Neural crest cell (in vitro differentiated cells): ENCODE data around the gene KIF22. TPM values are rescaled to one million over a fixed set of nuclear protein-coding genes. Genes with fewer than 3 reads are reported as not detected.

ENCODE experiments used
- DNase-seq: peaks from one replicate; pipeline ENCODE4 v3.0.0; 2021; ENCODE audit warnings: low read depth, mixed read lengths, low spot score
- H3K27ac Mint-ChIP-seq: one replicate; pipeline ENCODE4 v1.8.0; 2021; ENCODE audit warnings: mild to moderate bottlenecking, mixed read lengths; ENCODE audit not compliant: unreplicated experiment
- H3K27me3 Mint-ChIP-seq: 2 replicates; pipeline ENCODE4 v1.8.0; 2021; ENCODE audit warnings: low read depth, mild to moderate bottlenecking, mixed read lengths
- H3K36me3 Mint-ChIP-seq: 2 replicates; pipeline ENCODE4 v1.8.0; 2021; ENCODE audit warnings: low read depth, mild to moderate bottlenecking, mixed read lengths
- H3K4me1 Mint-ChIP-seq: 2 replicates; pipeline ENCODE4 v1.8.0; 2021; ENCODE audit warnings: mixed read lengths
- H3K4me3 Mint-ChIP-seq: one replicate; pipeline ENCODE4 v1.8.0; 2021; ENCODE audit warnings: mild to moderate bottlenecking, mixed read lengths
- H3K9me3 Mint-ChIP-seq: 2 replicates; pipeline ENCODE4 v1.8.0; 2021; ENCODE audit warnings: mixed read lengths
- total RNA-seq: library from RNA; stranded (reverse); gene quantifications from 2 replicates; pipeline ENCODE4 v1.2.1, GENCODE V29; 2021
- TF ChIP-seq, protein P1 (sequence below): fragments of 200-600 bp; sonication (generic); conservative IDR thresholded peaks from 2 replicates; pipeline ENCODE4 v1.5.0; 2021; ENCODE audit warnings: antibody characterized with exemption, mild to moderate bottlenecking

The KIF22 gene
- total RNA-seq, 1 donor from 2014 or later: 173 TPM

DNA sequence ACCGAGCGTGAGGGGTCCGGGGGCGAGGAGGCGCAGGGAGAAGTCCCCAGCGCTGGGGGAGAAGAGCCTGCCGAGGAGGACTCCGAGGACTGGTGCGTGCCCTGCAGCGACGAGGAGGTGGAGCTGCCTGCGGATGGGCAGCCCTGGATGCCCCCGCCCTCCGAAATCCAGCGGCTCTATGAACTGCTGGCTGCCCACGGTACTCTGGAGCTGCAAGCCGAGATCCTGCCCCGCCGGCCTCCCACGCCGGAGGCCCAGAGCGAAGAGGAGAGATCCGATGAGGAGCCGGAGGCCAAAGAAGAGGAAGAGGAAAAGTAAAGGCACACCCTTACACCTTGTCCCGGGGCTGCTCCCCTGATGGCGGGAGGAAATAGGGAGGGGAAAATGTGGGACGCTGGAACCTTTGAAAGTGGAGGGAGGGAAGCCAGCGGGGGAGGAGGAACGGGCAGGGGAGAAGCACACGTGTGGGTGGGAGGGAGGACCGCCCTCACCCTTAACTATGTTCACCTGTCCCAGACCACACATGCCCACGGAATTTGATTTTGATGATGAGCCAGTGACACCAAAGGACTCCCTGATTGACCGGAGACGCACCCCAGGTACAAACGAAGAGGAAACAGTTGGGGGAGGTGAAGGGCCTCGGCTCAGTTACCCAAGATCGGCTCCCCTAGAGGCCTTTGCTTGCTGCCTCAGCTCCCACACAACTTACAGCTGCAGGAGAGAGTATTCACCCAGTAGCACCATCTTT, 26.3 kb downstream of the KIF22 start:
- peaks cover 70% of the 10 kb centered on the region for H3K4me1 Mint-ChIP-seq
- DNase-seq: peak; percentile 42

DNA sequence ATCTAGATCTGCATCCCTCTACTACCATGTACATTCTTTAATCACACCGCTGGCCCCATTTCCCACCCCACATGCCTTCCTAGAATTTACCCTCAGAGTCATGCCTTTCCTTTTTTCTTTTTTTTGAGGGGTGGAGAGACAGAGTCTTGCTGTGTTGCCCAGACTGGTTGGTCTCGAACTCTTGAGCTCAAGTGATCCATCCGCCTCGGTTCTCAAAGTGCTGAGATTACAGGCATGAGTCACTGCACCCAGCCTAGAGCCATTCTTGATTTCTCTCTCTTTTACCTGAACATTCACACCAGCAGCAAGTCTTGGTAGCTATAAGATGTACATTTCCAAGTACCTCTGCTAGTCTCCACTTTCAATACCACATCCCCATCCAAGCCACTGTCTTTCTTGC, 27.5 kb downstream of the KIF22 start:
- H3K9me3 Mint-ChIP-seq: no peaks in the 10 kb centered on the region
- H3K36me3 Mint-ChIP-seq: peaks cover 11% of the 10 kb centered on the region
- TF ChIP-seq, protein P1, sequence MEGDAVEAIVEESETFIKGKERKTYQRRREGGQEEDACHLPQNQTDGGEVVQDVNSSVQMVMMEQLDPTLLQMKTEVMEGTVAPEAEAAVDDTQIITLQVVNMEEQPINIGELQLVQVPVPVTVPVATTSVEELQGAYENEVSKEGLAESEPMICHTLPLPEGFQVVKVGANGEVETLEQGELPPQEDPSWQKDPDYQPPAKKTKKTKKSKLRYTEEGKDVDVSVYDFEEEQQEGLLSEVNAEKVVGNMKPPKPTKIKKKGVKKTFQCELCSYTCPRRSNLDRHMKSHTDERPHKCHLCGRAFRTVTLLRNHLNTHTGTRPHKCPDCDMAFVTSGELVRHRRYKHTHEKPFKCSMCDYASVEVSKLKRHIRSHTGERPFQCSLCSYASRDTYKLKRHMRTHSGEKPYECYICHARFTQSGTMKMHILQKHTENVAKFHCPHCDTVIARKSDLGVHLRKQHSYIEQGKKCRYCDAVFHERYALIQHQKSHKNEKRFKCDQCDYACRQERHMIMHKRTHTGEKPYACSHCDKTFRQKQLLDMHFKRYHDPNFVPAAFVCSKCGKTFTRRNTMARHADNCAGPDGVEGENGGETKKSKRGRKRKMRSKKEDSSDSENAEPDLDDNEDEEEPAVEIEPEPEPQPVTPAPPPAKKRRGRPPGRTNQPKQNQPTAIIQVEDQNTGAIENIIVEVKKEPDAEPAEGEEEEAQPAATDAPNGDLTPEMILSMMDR: no peak
- H3K4me1 Mint-ChIP-seq: peaks cover 64% of the 10 kb centered on the region
- H3K4me3 Mint-ChIP-seq: peak overlapping the region; percentile 83
- H3K27ac Mint-ChIP-seq: peak overlapping the region; percentile 51
- peaks cover 4% of the 10 kb centered on the region for H3K27me3 Mint-ChIP-seq
- no peak for DNase-seq

More for the DNA sequence above, 26.3 kb downstream of the KIF22 start:
- peaks cover 4% of the 10 kb centered on the region for H3K27me3 Mint-ChIP-seq
- peaks cover 11% of the 10 kb centered on the region for H3K36me3 Mint-ChIP-seq
- no peaks in the 10 kb centered on the region for H3K9me3 Mint-ChIP-seq
- H3K4me3 Mint-ChIP-seq: peak overlapping the region; percentile 96
- TF ChIP-seq, protein P1: peak; percentile 16
- H3K27ac Mint-ChIP-seq: peak overlapping the region; percentile 29

DNA sequence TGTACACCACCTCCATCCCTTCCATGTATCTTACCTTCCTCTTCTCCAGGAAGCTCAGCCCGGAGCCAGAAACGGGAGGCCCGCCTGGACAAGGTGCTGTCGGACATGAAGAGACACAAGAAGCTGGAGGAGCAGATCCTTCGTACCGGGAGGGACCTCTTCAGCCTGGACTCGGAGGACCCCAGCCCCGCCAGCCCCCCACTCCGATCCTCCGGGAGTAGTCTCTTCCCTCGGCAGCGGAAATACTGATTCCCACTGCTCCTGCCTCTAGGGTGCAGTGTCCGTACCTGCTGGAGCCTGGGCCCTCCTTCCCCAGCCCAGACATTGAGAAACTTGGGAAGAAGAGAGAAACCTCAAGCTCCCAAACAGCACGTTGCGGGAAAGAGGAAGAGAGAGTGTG, 29.0 kb downstream of the KIF22 start:
- TF ChIP-seq, protein P1: no peak
- Mint-ChIP-seq H3K36me3 (peaks cover 11% of the 10 kb centered on the region), H3K27me3 (peaks cover 4% of the 10 kb centered on the region), H3K4me3 (peak overlapping the region; percentile 38), H3K9me3 (no peaks in the 10 kb centered on the region), H3K27ac (no peak overlapping the region), H3K4me1 (peaks cover 54% of the 10 kb centered on the region)
- no peak for DNase-seq

DNA sequence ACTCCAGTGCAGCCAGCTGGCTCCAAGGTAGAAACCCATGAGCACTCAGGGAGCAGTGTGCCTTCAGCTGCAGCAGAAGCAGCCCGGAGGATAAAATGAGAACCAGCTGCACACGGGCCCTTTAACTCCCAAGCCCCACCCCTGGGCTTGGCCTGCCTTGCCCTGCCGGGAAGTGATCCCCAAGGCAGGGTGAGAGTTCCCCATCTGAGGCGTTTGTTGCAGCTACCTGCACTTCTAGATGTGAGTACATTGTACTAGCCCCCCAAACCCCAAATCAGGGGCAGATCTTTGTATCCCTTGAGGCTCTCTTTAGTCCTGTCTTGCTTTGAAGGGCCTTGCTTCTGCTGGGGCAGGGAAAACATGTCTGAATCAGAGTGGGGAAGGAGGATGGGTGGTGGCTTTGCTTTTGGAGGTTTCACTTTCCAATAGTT, 29.7 kb downstream of the KIF22 start, which contains the start of gene MVP:
TSS of gene MVP (plus strand) at position 192 of the 431 bp plus-strand sequence. CDS start 10,088 bp downstream, outside the sequence.
- H3K36me3 Mint-ChIP-seq: peaks cover 11% of the 10 kb centered on the region
- no peak for DNase-seq
- peak within 1 kb of the TSS; percentile 38 for H3K4me3 Mint-ChIP-seq
- H3K4me1 Mint-ChIP-seq: peaks cover 50% of the 10 kb centered on the region
- peaks cover 4% of the 10 kb centered on the region for H3K27me3 Mint-ChIP-seq
- H3K9me3 Mint-ChIP-seq: no peaks in the 10 kb centered on the region
- no peak within 1 kb of the TSS for H3K27ac Mint-ChIP-seq
- TF ChIP-seq, protein P1: no peak

DNA sequence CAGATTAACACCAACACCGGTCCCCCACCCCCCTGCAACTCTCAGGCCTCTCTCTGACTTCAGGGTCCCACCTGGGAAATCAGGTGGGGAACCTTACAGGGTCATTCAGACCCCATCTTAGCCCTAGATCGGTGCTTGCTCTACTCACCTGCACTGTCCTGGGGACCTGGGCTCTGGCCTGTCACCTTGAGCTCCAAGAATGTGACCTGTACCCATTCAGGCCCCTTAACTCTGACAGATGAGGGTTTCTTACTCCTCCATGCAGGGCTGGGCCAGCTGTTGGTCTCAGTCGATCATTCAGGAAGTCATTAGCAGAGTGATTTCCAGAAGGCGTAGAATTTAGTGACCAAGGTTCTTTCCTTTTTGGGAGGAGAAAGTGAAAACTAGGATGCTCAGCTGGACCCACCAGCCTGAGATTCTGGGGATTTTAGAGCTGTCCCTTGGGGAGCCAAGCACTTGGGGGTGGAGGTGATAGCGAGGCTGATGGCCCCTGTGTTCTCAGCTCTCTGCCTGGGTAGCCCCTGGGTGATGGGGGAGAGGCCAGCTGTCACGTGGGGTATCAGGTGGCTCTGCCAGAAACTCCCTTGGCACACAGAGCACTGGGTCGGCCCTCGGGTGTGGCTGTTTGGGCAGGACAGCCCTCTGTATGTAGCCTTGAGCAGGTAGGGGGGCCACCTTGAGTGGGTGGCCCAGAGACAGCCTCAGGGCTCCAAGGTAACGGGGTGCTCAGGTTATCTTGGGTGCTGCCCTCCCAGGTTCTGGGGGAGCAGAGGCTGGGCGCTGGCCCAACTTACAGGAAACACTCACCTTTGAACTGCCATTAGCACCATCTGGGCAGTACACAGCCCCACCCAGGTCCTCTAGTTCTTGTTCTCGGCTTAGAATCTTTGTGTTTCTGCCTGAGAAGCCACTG, 30.4 kb downstream of the KIF22 start:
- TF ChIP-seq, protein P1: no peak
- peaks cover 11% of the 10 kb centered on the region for H3K36me3 Mint-ChIP-seq
- no peaks in the 10 kb centered on the region for H3K9me3 Mint-ChIP-seq
- peaks cover under 1% of the 10 kb centered on the region for H3K27me3 Mint-ChIP-seq
- H3K4me3 Mint-ChIP-seq: peak overlapping the region; percentile 38
- peaks cover 45% of the 10 kb centered on the region for H3K4me1 Mint-ChIP-seq
- no peak overlapping the region for H3K27ac Mint-ChIP-seq
- no peak for DNase-seq
